NT2/D1 (cell line): ENCODE results near the gene RCAN1.

Experiments used
- SUZ12 ChIP-seq: IDR thresholded peaks from 2 replicates; pipeline ENCODE4 v1.6.1; 2011; ENCODE audit not compliant: insufficient read length, insufficient read depth; ENCODE audit errors: extremely low read depth
- YY1 ChIP-seq: IDR thresholded peaks from 2 replicates; pipeline ENCODE4 v1.6.1; 2011; ENCODE audit not compliant: insufficient read length, insufficient read depth
- ZNF274 ChIP-seq: IDR thresholded peaks from 2 replicates; pipeline ENCODE4 v1.6.1; 2011; ENCODE audit warnings: mild to moderate bottlenecking, low read depth, low read length

GRCh38 chr21:34558166-34558565, 56.7 kb downstream of the RCAN1 start:
- no peak for TF ChIP-seq YY1
- no peak for TF ChIP-seq SUZ12
- TF ChIP-seq ZNF274 = no peak
